Measurements from ENCODE around the gene S1PR4.
"Not testable (repeated sequence)": the region's sequence is repeated elsewhere in the genome, so short reads cannot be mapped to it uniquely, and the experiment has no call there.

The S1PR4 gene

DNA sequence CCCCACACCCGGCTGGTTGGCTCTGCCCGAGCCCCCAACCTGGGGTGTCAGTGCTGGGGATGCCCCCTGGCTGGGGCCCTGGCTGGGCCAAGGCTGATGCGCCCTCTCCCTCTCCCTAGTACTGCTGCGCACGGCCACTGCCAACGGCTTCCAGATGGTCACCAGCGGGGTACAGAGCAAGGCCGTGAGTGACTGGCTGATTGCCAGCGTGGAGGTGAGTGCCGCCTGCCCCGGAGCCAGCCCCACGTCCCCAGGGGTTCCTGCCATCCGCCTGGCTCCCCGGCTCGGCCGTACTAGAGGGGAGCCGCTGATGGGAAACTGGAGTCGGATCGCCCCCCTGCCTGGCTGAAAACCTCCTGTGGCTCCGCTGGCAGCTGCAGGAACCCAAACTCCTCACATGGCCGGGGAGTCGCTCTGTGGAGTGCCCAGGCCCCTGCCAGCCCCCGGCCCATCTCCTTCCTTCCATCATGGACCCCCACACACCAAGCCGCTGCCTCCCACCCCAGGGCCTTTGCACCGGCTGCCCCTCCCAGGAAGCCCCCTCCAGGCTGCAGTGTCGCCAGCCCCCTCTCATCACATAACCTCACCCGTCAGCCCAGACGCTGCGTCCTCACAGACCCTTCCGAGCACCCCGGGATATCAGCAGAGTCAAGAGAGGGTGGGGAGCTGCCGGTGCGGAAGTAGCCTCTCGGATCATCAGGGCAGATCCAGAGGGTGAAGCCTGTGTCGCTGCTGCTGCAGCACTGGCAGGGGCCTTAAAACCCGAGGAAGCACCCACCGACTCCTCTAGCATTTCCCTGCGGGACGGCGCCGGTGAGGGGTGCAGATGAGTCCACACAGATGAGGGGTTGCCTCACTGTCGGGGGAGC, 17.7 kb downstream of the S1PR4 start:
- no peak for DNase-seq

DNA sequence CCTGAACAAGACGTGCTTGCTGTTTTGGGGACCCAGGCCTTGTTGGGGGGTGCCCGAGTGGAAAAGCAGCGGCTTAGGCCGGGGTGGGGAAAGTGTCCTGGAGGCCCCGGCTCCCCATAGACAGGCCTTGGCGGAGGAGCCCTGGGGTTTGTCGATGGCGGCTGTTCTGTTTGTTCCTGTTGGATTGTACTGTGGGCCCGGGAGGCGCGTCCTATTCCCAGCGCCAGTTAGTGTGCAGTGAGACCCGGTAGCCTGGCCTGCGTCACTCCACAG, 18.3 kb downstream of the S1PR4 start:
- DNase-seq = no peak

DNA sequence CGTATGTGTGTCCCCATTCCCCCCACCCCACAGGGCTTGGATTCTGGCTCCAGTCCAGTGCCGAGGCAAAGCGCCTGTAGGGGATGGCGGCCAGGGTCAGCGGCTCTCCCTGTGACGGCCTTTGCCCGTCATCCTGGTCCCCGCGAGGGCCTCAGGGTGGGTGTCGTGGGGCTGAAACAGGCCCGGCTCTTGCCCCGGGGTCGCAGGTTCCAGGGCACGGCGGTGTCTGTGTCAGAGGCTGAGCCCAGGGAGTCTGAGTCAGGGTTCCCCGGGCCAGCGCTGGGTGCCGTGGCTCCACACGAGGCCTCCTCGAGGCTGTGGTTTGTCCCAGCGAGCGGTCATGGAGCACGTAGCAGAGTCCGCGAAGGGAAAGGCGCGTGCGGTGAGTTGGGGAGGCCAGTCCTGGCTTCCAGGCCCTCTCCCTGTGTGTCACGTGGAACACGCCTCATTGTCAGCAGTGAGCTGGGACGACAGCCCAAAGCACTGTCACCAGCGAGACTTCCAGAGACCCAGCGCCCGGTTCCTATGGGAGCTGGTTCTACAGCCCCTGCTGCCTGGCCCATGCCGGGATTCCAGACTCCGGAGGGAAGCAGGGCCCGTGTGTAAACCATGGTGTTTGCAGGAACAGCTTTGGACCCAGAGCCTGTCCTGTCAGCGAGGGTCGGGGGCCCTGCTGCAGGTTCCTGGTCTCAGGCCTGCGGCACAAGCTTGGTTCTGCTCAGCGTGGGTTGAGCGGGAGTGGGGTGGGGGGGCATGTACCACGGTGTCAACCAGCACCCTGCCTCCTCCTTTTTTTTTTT, 20.5 kb downstream of the S1PR4 start:
- DNase-seq = no peak

DNA sequence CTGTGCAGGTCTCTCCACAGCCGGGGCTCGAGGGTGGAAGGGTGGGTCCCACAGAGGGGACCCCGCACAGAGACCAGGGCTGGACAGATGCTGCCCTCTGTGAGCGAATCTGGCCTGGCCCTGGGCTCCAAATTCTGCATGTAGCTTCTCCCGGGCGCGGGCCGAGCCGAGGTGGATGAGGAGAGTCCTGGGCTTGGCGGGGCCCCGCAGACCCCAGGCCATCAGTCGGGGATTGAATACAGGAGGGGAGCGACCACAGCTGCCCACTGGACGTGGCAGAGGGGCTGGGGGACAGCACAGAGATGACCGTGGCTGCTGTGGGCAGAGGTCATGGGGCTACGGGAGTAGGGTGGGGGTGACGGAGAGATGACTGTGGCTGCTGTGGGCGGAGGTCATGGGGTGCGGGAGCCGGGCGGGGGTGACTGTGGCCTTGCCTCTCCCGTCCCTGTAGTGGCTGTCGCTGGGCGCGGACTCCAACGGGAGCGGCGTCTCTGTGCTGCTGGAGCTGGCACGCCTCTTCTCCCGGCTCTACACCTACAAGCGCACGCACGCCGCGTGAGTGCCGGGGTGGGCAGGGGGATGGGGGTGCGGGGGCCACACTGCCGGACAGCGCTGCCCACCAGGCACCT, 22.6 kb downstream of the S1PR4 start:
- no peak for DNase-seq

DNA sequence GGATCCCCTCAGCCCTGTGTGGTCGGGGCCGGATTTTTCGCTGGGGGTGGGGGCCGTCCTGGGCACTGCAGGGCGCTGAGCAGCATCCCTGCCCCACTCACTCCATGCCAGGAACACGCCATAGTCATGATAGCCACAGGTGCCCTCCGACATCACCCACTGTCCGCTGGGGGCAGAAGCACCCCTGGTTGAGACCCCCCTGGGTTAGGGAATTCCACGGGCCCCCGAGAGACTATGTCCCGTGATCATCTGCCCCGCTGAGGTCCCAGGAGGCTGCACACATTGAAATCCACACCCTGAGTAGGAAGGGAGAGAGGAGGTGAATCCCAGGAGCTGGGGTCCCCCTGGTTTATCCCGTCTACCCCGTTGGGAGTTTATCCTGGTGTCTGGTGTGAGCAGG, 23.3 kb downstream of the S1PR4 start:
- DNase-seq = no peak

DNA sequence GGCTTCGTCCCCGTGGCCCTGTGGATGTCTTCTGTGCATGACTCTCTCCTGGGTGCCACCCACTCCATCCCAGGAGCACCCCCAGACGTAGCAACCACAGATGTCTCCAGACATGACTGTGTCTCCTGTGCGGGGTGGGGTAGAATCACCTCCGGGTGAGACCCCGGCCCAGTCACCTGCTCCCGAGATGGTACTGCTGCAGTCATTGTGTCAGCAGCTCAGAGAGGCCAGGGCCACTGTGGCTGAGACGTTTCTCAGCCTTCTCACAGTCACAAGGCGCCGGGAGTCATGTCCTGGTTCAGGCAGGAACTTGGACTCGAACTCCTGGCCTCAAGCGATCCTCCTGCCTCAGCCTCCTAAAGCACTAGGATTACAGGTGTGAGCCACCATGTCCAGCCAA, 23.8 kb downstream of the S1PR4 start:
- no peak for DNase-seq

DNA sequence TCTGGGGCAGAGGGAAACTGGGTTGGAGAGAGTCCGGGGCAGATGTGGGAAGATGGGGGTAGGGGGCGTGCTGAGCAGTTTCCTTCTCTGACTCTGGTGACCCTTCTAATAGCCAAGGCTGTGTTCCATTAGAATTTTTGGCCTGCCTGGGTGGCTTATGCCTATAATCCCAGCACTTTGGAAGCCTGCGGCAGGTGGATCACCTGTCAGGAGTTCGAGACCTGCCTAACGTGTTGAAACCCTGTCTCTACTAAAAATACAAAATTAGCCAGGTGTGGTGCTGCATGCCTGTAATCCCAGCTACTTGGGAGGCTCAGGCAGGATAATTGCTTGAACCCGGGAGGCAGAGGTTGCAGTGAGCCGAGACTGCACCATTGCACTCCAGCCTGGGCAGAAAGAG, 24.3 kb downstream of the S1PR4 start:
- not testable (repeated sequence) for DNase-seq

DNA sequence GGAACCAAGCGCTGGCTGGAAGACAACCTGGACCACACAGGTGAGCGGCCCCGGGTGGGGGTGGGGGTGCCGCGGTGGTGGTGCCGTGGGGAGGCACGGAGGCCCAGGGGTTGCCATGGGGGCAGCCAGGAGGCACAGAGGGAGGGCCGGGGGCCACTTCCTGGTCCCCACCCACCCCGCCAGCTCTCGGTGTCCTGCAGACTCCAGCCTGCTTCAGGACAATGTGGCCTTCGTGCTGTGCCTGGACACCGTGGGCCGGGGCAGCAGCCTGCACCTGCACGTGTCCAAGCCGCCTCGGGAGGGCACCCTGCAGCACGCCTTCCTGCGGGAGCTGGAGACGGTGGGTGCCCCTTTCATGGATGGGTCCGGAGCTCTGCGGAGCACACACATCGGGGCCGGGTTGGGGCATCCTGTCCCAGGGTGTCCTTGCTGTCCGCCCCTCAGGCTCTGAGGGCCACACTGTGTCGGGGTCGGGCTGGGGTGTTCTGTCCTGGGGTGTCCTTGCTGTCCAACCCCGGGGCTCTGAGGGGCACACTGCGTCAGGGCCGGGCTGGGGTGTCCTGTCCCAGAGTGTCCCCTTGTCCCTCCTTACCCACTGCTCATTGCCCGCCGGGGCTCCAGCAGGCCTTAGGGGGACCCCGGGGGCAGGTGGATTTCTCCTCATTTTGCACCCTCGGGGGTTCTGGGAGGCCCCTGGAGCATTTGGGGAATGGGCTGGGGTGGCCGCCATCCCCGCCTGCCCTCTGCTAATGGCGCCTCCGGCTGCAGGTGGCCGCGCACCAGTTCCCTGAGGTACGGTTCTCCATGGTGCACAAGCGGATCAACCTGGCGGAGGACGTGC, 25.5 kb downstream of the S1PR4 start:
- no peak for DNase-seq

DNA sequence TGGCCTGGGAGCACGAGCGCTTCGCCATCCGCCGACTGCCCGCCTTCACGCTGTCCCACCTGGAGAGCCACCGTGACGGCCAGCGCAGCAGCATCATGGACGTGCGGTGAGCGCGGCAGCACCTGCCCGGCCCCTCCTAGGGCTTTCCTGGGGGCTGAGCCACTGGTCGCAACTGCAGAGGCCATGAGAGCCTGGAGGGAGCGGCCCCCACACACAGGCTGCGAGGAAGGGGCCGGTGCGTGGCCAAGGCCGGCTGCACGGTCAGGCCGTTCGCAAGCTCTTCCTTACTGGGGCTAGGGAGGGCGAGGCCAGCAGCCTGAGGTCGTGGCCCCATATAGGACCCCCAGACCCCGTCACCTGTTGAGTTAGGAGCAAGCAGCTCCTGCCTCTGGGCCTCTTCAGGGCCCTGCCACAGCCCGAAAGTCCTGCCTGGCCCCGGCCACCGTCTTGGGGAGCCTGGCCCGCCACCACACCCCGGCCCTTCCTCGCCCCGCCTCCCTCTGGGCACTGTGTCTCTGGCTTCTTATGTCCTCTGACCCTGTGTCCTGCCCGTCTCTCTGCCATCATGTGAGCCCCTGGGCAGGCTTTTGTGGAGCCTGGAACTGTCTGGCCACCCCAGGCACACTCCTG, 26.2 kb downstream of the S1PR4 start:
- DNase-seq = no peak

DNA sequence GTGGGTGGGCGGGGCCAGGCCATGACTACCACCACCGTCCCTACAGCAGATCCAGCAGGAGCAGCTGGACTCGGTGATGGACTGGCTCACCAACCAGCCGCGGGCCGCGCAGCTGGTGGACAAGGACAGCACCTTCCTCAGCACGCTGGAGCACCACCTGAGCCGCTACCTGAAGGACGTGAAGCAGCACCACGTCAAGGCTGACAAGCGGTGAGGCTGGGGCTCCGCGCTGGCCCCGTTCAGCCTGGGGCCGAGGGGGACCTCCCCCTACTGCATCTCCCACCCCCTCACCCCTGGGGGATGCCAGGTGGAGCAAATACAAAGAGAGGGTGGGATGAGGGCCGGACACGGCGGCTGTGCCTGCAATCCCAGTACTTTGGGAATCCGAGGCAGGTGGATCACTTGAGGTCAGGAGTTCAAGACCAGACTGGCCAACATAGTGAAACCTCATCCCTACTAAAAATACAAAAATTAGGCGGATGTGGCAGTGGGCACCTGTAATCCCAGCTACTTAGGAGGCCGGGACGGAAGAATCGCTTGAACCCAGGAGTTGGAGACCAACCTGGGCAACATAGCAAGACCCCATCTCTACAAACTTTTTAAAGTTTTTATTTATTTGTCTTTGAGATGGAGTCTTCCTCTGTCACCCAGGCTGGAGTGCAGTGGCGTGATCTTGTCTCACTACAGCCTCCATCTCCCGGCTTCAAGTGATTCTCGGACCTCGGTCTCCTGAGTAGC, 27.8 kb downstream of the S1PR4 start:
- DNase-seq = no peak

DNA sequence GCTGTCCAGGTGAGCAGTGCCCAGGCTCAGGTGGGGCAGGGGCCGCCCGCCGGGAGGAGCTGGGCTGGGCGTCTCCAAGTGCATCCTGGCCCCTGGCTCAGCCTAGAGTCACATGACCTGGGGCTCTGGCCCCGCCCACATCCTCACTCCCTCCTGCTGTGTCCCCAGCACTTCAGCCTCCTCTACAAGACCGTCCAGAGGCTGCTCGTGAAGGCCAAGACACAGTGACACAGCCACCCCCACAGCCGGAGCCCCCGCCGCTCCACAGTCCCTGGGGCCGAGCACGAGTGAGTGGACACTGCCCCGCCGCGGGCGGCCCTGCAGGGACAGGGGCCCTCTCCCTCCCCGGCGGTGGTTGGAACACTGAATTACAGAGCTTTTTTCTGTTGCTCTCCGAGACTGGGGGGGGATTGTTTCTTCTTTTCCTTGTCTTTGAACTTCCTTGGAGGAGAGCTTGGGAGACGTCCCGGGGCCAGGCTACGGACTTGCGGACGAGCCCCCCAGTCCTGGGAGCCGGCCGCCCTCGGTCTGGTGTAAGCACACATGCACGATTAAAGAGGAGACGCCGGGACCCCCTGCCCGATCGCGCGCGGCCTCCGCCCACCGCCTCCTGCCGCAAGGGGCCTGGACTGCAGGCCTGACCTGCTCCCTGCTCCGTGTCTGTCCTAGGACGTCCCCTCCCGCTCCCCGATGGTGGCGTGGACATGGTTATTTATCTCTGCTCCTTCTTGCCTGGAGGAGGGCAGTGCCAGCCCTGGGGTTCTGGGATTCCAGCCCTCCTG, 29.1 kb downstream of the S1PR4 start:
- DNase-seq = no peak

DNA sequence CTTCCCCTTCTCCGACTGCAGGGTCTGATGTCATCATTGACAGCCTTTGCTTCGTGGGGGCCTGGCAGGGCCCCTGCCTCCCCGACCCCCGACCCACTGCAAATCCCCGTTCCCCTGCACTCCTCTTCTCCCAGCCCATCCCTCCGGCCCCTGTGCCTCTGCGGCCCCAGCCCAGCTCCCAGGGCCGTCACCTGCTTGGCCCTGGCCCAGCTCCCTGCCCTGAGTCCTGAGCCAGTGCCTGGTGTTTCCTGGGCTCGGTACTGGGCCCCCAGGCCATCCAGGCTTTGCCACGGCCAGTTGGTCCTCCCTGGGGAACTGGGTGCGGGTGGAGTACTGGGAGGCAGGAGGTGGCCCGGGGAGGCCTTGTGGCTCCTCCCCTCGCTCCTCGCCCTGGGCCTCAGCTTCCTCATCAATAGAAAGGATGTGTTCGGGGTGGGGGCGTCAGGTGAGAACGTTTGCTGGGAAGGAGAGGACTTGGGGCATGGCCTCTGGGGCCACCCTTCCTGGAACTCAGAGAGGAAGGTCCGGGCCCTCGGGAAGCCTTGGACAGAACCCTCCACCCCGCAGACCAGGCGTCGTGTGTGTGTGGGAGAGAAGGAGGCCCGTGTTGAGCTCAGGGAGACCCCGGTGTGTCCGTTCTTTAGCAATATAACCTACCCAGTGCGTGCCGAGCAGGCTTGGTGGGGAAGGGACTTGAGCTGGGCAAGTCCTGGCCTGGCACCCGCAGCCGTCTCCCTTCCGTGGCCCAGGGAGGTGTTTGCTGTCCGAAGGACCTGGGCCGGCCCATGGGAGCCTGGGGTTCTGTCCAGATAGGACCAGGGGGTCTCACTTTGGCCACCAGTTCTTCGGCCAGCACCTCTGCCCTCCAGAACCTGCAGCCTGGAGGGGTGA, 30.0 kb downstream of the S1PR4 start:
- DNase-seq = no peak

DNA sequence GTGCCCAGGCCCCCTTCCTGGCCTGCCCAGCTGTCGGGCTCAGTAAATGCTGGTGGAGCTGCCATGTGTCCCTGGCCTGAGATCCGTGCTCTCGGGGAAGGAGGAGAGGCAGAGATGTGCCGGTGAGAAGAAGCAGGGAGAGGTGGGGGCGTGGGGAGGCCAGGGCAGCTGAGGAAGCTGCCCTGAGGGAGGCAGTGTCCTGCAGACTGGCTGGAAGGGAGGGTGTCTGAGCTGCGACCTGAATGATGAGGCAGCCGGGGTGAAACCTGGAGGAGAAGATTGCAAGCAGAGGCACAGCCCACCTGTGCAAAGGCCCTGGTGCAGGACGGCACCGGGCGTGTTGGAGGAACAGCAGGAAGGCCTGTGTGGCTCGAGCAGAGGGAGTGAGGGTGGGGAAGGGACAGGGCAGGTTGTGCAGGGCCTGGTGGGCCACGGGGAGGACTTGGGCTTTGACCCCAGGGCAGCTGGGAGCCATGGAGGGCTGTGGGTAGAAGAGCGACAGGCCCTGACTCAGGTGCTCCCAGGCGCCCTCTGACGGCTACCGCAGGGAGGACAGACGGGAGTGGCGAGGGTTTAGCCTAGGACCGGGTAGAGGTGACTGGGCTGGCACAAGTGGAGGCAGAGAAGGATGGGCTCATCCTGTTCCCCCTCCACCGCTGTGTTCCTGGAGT, 31.9 kb downstream of the S1PR4 start:
- DNase-seq = peak; percentile 2

DNA sequence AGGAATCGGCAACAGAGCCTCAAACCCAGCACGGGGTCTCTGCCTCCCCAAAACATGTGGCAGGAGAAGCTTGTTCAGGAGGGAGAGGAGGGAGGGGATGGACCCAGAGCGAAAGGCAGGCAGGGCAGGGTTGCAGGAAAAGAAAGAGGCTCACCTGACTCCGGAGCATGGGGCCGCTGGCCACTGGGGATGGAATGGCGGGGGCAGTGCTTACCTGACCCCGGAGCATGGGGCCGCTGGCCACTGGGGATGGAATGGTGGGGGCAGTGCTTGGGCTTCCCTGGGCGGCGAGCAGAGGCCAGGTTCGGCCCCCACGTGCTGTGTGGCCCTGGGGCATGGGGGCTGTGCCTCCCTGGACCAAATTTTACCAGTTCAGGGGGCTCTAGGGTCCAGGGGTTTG, 32.6 kb downstream of the S1PR4 start:
- DNase-seq = no peak

DNA sequence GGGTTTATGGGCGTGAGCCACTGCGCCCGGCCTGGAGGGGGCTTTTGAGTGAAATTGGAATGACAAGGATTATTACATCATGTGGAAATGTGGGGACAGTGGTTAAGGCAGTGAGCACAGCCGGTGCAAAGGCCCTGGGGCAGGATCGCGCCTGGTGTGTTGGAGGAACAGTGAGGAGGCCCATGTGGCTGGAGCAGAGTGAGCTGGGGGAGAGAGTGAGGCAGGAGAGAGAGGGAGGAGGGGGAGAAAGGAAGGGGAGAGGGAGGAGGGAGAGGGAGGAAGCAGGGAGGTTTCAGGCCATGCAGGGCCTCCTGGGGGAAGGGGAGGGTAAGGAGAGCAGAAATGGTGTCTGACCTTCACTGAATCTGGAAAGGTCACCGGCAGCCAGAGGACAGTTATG, 34.6 kb downstream of the S1PR4 start:
- DNase-seq = no peak

DNA sequence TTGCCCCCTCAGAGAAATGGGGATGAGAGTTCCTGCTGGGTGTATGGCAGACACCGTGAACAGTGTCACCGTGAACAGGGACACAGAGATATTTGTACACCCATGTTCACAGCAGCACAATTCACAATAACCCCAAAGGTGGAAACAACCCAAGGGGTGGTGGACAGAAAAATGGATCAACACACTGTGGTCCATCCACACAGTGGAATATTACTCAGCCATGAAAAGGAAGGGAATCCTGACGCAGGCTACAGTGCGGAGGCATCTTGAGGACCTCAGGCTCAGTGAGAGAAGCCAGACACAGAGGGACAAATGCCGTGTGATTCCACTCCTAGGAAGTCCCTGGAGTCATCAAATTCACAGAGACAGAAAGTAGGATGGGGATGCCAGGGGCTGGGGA, 38.3 kb downstream of the S1PR4 start:
- no peak for DNase-seq

DNA sequence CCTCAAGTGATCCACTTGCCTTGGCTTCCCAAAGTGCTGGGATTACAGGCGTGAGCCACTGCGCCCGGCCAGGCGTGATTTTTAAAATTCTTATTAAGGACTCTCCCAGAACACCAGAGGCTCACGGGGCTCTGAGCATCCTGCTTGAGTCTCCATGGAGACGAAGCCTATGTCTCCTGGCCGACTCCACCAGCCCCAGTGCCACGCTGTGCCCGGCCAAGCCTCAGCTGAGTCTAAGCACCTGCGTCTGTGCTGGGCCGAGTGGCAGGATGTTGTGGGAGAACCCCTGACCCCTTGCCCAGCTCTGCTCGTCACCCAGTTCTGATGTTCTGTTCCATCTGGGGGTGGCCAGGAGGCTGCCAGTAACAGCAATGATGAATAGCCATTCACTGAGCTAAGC, 42.0 kb downstream of the S1PR4 start:
- DNase-seq = no peak

DNA sequence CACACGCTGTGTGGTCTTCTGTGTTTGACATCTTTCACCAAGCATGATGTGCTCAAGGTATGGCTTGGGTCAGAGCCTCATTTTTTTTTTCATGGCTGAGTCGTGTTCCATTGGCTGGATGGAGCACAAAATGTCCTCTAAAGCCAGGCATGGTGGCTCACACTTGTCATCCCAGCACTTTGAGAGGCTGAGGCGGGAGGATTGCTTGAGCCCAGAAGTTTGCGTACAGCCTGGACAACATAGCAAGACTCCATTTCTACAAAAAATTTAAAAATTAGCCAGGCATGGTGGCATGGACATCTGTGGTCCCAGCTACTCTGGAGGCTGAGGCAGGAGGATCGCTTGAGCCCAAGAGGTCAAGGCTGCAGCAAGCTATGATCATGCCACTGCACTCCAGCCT, 43.0 kb downstream of the S1PR4 start:
- DNase-seq = not testable (repeated sequence)

DNA sequence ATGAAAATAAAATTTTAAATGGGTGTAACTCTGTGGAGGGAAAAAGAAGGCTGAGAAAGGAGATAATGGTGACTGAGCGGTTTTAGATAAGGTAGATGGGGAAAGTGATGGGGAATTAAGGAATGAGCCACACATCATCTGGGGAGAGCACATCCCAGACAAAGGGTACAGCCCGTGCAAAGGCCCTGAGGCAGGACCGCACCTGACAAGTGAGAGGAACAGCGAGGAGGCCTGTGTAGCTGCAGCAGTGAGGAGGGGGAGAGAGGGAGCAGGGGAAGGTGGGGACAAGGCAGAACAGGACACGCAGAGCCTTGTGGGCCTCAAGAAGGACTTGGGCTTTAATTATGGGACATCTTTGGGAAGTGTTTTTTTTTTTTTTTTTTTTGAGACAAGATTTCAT, 44.1 kb downstream of the S1PR4 start:
- no peak for DNase-seq

All from NCI-H526 treated with DMSO at 0.1 percent for 48 hours (cell line).